Subcutaneous abdominal adipose tissue (tissue), 5 donors: ENCODE data around the gene VPS33B.

Source experiments
- H3K27ac ChIP-seq: one replicate; pipeline ENCODE4 v1.7.0; 2013; ENCODE audit warnings: low read depth, mild to moderate bottlenecking, inconsistent platforms, low read length, moderate library complexity
- H3K27me3 ChIP-seq, 5 donors: one replicate each; pipeline ENCODE4 v1.7.0; 2013; ENCODE audit warnings: low read length in 5 of 5, inconsistent platforms in 1 of 5; ENCODE audit not compliant: control insufficient read depth in 5 of 5, insufficient read depth in 4 of 5
- H3K36me3 ChIP-seq, 5 donors: one replicate each; pipeline ENCODE4 v1.7.0; 2013; ENCODE audit warnings: low read length in 5 of 5; ENCODE audit not compliant: control insufficient read depth in 5 of 5, insufficient read depth in 5 of 5
- H3K4me1 ChIP-seq, 5 donors: one replicate each; pipeline ENCODE4 v1.7.0; 2013; ENCODE audit warnings: low read length in 5 of 5, mild to moderate bottlenecking in 3 of 5, moderate library complexity in 1 of 5; ENCODE audit not compliant: control insufficient read depth in 5 of 5, insufficient read depth in 5 of 5
- H3K4me3 ChIP-seq, 5 donors: one replicate each; pipeline ENCODE4 v1.7.0; 2013; ENCODE audit warnings: low read length in 5 of 5, low read depth in 1 of 5
- H3K9ac ChIP-seq, 5 donors: one replicate each; pipeline ENCODE4 v1.7.0; 2013; ENCODE audit warnings: low read length in 5 of 5, mild to moderate bottlenecking in 4 of 5, moderate library complexity in 3 of 5
- H3K9me3 ChIP-seq, 5 donors: one replicate each; pipeline ENCODE4 v1.7.0; 2013; ENCODE audit warnings: low read length in 5 of 5; ENCODE audit not compliant: control insufficient read depth in 5 of 5
- donor health status: healthy.
- donor health status: healthy.
- donor health status: healthy.
- donor health status: healthy.
- donor health status: healthy.

The VPS33B gene

GRCh38 chr15:91001209-91001608 lies 21.2 kb downstream of the VPS33B start:
- H3K9ac ChIP-seq = no peak overlapping the region
- H3K27ac ChIP-seq = no peak overlapping the region
- H3K4me1 ChIP-seq = no peaks in the 10 kb centered on the region
- H3K9me3 ChIP-seq = no peaks in the 10 kb centered on the region
- peaks cover 3 to 85% (median 71%) of the 10 kb centered on the region in 5 donors for H3K36me3 ChIP-seq
- H3K4me3 ChIP-seq = no peak overlapping the region
- H3K27me3 ChIP-seq = no peaks in the 10 kb centered on the region

GRCh38 chr15:90998737-90999136 lies 23.7 kb downstream of the VPS33B start:
- no peaks in the 10 kb centered on the region for H3K27me3 ChIP-seq

DNA sequence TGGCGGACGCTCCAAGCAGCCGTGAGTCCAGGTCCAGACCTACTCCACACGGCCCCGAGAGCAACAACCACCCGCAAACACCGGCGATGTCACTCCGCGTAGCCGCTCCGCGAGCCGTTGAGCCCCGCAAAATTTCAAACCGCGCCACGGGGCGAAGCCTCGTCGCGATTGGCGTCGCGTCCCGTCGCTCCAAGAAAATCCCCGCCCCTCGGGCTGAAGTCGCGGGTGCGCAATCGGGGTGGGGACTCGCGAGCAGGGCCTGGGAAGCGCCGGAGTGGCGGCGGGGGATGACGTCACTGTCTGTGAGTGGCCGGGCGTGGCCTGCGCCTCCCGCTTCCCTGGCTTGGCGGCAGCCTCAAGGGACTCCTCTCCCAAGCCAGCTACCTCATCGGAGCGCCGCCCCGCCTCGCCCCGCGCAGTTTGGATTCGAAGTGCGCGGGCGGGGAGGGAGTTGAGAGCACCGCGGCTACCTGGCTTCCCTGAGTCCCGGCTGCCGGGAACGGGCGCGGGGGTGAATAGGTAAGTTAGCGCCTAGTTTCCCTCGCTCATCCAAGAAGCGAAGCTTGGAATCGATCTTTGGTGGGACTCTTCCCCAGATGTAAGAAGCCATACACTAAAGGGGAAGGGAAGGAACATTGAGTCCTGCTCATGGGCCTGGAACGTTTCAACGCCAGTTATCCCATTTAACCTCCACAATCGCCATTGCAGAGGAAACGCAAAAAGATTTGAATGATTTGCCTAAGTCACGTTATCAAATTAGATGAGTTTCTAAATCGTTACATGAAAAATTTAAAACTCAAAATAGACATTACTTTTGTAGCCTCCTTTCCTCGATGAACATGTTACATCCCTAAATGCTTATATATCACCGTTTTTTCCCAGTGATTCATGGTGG lies 27.7 kb downstream of the VPS33B start, which contains the start of gene PRC1:
Gene PRC1, minus strand, starts transcription at position 119 of the 895 bp plus-strand sequence. Its CDS starts 118 bp downstream, at position 1.
- H3K27ac ChIP-seq = peak within 1 kb of the TSS; percentile 53
- no peaks in the 10 kb centered on the region for H3K9me3 ChIP-seq
- peak within 1 kb of the TSS; percentile 43 to 94 (median 84) for H3K9ac ChIP-seq

More at GRCh38 chr15:90998737-90999136, 23.7 kb downstream of the VPS33B start:
- no peak overlapping the region for H3K9ac ChIP-seq
- H3K4me3 ChIP-seq = no peak overlapping the region
- peaks cover 3 to 65% (median 48%) of the 10 kb centered on the region in 5 donors for H3K36me3 ChIP-seq
- H3K27ac ChIP-seq = no peak overlapping the region
- no peaks in the 10 kb centered on the region for H3K9me3 ChIP-seq
- H3K4me1 ChIP-seq = peaks cover 0 to 11% (median 8%) of the 10 kb centered on the region in 5 donors

GRCh38 chr15:90994059-90994416 lies 28.4 kb downstream of the VPS33B start:
- H3K9ac ChIP-seq = peak overlapping the region in 4 of 5 donors; percentile 73 to 92 (median 85)
- H3K36me3 ChIP-seq = peaks cover 0 to 20% (median 14%) of the 10 kb centered on the region in 5 donors
- no peaks in the 10 kb centered on the region for H3K27me3 ChIP-seq
- H3K4me3 ChIP-seq = peak overlapping the region; percentile 50 to 96 (median 84)
- no peaks in the 10 kb centered on the region for H3K9me3 ChIP-seq
- peak overlapping the region; percentile 53 for H3K27ac ChIP-seq
- H3K4me1 ChIP-seq = peaks cover 0 to 16% (median 12%) of the 10 kb centered on the region in 5 donors

More for the DNA sequence above, 27.7 kb downstream of the VPS33B start, which contains the start of gene PRC1:
- Histone ChIP-seq H3K27me3 (no peaks in the 10 kb centered on the region), H3K36me3 (peaks cover 0 to 26% (median 18%) of the 10 kb centered on the region in 5 donors), H3K4me1 (peaks cover 0 to 16% (median 12%) of the 10 kb centered on the region in 5 donors), H3K4me3 (peak within 1 kb of the TSS; percentile 77 to 96 (median 91))

DNA sequence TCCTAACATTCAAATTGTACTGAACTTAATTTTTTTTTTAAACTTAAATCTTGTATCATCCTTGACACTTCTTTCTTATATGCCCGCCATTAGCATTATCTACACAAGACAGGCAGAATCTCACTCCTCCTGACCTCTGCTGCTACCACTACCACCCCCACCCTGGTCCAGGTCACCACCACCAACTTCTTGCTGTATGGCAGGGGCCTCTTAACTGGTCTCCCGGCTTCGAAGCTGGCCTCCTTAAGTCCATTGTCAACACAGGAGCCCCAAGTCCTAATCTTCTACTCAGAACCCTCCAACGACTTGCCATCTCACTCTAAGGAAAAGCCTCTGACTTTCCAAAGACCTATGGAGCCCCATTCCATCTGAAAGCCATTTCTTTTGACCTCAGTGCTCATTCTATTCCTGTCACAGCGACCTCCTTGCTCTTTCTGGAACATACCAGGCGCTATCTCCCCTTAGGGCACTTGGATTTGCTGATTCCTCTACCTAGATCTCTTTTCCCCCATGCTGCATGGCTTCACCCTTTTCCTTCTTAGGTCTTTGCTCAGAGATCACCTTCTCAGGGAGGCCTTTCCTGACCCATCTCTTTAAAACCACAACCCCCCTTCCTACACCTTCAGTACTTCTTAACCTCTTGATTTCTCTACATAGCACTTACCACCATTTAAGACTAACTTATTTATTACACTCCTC lies 30.7 kb downstream of the VPS33B start:
- Histone ChIP-seq H3K4me3 (no peak overlapping the region), H3K9me3 (no peaks in the 10 kb centered on the region), H3K27ac (no peak overlapping the region), H3K27me3 (no peaks in the 10 kb centered on the region), H3K9ac (no peak overlapping the region), H3K36me3 (no peaks in the 10 kb centered on the region), H3K4me1 (peaks cover 0 to 16% (median 12%) of the 10 kb centered on the region in 5 donors)

DNA sequence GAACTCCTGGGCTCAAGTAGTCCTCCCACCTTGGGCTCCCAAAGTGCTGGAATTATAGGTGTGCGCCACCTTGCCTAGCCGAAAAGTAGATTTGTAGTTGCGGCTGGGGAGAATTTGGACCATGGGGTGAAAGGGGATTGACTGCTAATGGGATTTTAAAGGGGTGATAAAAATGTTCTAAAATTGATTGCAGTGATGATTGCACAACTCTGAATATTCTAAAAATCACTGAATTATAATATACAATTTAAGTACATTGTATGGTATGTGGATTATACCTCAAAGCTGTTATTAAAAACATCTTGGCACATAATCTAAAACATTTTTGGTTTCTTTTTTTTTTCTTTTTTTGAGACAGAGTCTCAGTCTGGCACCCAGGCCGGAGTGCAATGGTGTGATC lies 31.9 kb downstream of the VPS33B start:
- H3K27ac ChIP-seq = no peak overlapping the region
- H3K9me3 ChIP-seq = no peaks in the 10 kb centered on the region
- no peaks in the 10 kb centered on the region for H3K27me3 ChIP-seq
- no peak overlapping the region for H3K9ac ChIP-seq
- H3K4me1 ChIP-seq = peaks cover 0 to 15% (median 12%) of the 10 kb centered on the region in 5 donors
- no peaks in the 10 kb centered on the region for H3K36me3 ChIP-seq
- no peak overlapping the region for H3K4me3 ChIP-seq

- Histone ChIP-seq H3K27me3 (no peaks in the 10 kb centered on the region), H3K9me3 (no peaks in the 10 kb centered on the region), H3K36me3 (no peaks in the 10 kb centered on the region)
Observed at GRCh38 chr15:90989040-90989768, 33.2 kb downstream of the VPS33B start.

GRCh38 chr15:90988296-90988695 lies 34.1 kb downstream of the VPS33B start:
- Histone ChIP-seq H3K36me3 (no peaks in the 10 kb centered on the region), H3K27me3 (no peaks in the 10 kb centered on the region), H3K9ac (no peak overlapping the region), H3K4me1 (peaks cover 0 to 1% (median 0%) of the 10 kb centered on the region in 5 donors), H3K4me3 (no peak overlapping the region), H3K27ac (no peak overlapping the region), H3K9me3 (no peaks in the 10 kb centered on the region)

More at GRCh38 chr15:90989040-90989768, 33.2 kb downstream of the VPS33B start:
- H3K9ac ChIP-seq = no peak overlapping the region
- no peak overlapping the region for H3K4me3 ChIP-seq
- no peak overlapping the region for H3K27ac ChIP-seq
- peaks cover 0 to 7% (median 6%) of the 10 kb centered on the region in 5 donors for H3K4me1 ChIP-seq

- no peak overlapping the region for H3K9ac ChIP-seq
- no peak overlapping the region for H3K4me3 ChIP-seq
- H3K36me3 ChIP-seq = no peaks in the 10 kb centered on the region
- no peaks in the 10 kb centered on the region for H3K9me3 ChIP-seq
- no peak overlapping the region for H3K27ac ChIP-seq
- H3K4me1 ChIP-seq = no peaks in the 10 kb centered on the region
- no peaks in the 10 kb centered on the region for H3K27me3 ChIP-seq
Observed at GRCh38 chr15:90987561-90988141, 34.7 kb downstream of the VPS33B start.
